Hindlimb muscle (tissue), 1 donor: Measurements from ENCODE around the gene EPHA2. TPM values are rescaled to one million over a fixed set of nuclear protein-coding genes. Genes with fewer than 3 reads are reported as not detected.

ENCODE experiments used
- DNase-seq: peaks from one replicate; pipeline ENCODE4 v3.0.0-alpha.2; 2013
- polyA plus RNA-seq: library from polyadenylated mRNA; unstranded; fragments of 120-200 nt; gene quantifications from one replicate; pipeline ENCODE4 v1.2.1, GENCODE V29; 2013; ENCODE audit not compliant: insufficient read length

EPHA2 gene
- polyA plus RNA-seq, 1 donor: 8.9 TPM

DNA sequence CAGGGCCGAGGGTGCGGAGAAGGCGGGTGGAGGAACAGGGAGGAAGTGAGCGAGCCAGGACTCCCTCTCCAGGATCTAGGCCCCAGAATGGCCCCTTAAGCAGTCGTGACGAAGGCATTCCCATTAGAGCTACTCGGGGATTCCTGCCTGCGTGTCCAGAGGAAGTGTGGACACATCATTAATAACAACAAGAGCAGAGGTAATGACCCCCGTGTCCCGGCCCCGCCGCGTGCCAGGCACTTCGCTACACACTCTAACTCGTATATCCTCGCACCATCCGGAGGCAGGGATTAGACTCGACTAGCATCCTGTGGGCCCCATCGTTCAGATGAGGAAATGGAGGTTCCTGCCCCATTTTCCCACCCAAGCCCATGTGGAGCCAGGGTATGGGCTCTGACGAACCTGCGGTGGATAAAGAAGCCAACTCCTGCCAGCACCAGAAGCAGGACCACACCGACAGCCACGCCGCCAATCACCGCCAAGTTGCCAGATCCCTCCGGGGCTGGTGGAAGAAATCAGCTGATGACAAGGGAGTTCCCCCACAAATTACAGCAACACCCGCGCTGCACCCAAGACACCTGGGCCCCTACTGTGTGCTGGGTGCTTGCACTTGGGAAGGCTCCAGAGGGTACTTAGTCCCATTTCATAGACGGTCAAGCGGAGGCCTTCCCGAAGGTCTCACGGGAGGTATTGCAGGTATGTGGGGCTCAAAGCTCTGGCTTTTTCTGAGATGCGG is 21.6 kb downstream of the EPHA2 start:
- no peak for DNase-seq

DNA sequence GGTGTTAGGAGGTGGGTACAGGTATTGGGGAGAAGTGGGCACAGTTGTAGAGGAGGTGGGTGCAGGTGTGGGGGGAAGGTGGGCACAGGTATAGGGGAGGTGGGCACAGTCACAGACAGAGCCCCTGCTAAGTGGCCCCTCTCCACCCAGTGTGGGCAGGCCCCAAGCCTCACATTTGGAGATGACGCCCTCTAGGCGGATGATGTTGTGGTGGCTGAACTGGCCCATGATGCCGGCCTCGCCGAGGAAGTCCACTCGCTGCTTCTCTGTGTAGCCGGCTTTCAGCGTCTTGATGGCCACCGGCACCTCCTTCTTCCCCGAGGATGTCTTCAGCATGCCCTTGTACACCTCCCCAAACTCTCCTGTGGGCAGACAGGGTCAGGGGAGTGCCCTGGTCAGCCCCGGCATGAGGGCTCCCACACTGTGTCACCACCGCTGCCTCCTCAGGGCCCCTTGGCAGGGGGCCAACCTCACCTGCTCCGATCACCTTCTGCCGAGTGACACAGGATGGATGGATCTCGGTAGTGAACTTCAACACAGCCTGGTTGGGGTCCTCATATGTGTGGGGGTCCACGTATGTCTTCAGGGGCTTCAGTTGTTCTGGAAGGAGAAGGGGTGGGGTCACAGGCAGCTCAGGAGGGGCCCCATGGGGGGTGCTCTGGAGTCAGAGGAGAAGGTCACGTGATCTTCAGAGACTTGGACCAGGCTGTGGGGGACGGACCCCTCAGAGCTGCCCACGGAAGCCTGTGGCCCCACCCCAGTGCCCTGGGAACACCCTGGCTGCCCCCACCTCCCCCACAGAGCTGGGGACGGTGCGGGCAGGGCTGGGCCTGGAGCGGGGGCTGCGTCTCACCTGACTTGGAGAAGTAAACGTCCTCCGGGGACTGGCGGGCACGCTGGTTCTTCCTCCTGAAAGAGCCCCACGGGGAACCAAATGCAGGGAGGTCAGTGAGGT is 22.6 kb downstream of the EPHA2 start:
- DNase-seq: no peak

DNA sequence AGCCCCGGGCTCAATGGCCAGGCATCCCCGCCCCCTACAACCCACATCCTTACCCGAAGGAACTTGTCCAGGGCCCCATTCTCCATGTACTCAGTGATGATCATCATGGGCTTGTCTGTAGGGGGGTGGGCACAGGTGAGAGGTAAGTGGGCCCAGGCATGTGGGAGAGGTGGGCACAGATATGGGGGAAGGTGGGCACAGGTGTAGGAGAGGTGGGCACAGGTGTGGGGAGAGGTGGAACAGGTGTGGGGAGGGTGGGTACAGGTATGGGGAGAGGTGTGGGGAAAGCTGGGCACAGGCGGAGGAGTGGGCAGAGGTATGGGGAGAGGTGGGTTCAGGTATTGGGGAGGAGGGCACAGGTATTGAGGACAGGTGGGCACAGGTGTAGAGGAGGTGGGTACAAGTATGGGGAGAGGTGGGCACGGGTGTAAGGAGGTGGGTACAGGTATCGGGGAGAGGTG is 23.5 kb downstream of the EPHA2 start:
- no peak for DNase-seq

DNA sequence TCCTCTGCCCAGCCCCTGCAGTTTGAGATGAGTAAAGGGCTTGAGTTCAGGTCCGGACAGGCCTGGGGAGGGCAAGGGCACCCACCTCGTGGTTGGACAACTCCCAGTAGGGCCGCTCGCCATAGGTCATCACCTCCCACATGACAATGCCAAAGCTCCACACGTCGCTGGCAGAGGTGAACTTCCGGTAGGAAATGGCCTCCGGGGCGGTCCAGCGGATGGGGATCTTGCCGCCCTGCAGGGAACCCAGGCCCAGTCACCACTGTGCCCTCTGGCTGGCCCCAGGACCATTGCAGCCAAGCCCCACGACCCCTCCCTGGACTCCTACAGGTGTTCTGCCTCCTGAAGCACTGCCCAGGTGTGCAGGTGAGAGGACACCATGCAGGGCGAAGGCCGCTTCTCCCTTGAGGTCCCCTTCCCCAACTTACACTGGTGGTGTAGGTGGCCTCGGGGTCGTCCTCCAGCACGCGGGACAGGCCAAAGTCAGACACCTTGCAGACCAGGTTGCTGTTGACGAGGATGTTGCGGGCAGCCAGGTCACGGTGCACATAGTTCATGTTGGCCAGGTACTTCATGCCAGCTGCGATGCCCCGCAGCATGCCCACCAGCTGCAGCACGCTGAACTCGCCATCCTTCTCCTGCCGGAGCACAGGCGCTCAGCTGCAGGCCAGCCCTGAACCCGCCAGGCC is 24.1 kb downstream of the EPHA2 start:
- DNase-seq: no peak

DNA sequence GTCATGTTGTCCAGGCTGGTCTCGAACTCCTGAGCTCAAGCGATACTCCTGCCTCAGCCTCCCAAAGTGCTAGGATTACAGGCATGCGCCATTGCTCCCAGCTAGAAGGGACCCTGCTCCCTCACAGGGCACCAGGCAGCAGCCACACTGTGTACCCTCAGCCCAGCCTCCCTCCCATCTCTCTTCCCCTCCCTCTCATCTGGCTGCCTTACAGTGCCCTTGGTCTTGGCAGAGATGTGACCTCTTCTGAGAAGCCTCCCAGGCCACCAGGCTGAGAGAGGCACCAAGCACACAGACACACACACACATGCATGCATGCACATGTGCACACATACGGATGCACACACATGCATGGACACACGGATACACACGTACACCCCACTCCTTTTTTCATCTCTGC is 25.0 kb downstream of the EPHA2 start:
- DNase-seq: no peak

DNA sequence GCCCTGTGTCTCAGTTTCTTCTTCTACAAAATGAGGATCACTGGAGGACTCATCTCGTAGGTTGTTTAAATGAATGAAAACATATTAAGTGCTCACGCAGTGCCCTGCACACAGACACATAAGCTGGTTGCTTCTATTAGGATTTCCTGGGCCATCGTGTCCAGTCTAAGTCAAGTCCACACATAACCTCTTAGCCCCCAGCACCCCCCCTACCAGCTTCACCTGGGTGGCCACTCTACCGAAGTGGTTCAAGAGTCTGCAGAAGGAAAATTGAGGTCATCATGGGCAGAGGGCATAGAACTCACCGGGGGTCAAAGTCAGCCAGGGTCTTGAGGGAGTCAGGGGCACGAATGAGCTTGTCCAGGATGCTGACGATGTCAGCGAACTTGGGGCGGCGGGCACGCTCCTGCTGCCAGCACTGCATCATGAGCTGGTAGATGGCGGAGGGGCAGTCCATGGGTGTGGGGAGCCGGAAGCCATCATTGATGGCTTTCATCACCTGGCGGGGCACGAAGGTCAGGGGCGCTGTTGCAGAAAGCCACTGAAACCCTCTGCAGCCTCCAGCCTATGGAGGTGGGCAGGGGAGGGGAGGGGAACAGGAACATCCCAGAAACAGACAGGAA is 25.8 kb downstream of the EPHA2 start:
- no peak for DNase-seq

DNA sequence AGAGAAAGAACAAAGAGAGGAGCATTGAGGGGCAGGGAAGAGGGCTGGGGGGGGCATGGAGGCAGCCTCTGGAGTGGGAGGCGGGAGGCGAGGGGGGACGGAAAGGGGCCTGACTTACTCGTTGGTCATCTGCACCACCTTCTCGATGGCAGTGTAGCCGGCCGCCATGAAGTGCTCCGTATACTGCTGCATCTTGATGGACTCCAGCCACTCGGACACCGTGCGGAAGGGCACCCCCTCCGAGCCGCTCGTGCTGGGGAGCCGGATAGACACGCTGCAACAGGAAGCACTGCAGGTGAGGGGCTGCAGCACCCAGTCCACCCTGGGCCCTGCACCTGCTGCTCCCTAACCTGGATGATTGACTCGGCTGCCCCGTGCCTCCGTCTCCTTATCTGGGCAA is 26.6 kb downstream of the EPHA2 start:
- no peak for DNase-seq

DNA sequence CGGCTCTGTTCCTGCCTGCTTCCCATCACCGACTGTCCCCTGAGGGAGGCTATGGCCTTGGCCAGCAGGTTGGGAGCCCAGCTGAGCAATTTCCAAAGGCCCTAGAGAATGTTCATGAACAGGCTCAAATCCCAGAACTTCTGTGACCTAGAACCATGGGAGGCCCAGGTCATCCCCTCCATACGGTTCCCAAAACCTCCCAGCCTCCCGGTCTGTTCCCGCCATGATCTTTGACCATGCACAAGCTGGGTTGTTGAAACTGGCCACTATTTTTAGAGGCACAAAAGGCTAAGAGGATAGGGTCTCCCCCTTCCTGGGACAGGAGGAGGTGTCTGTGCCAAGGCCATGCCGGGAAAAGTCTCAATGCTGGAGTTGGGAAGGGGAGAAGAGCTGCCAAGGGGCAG is 27.5 kb downstream of the EPHA2 start:
- no peak for DNase-seq

DNA sequence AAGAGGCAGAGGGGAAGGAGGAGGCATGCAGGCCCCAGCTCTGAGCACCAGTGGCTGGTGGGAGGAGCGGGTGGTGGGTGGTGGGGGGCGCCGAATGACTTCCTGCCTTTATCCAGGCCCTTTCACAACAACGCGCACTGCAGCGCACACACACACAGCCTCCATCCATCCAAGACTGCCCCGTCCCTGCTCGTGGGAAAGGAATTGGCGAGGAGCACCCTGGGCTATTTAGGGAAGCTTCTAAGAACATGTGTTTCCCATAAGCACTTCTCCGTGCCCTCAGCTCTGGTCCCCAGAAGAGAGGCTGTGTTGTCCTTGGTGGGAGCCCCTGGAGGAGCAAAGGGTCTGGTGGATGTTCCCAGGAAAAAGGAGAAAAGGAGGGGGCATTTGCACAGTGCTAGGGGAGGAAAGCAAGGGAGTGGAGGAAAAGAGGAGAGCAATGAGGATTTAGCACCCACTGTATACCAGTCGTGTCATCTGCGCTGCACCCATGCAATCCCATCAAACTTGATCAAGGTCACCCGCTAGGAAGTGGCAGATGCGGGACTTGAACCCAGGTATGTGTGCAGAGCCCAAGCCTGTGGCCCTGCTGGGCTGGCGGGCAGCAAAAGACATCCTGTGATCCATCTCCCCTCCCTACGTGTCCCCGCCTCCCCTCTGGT is 28.1 kb downstream of the EPHA2 start:
- DNase-seq: no peak

DNA sequence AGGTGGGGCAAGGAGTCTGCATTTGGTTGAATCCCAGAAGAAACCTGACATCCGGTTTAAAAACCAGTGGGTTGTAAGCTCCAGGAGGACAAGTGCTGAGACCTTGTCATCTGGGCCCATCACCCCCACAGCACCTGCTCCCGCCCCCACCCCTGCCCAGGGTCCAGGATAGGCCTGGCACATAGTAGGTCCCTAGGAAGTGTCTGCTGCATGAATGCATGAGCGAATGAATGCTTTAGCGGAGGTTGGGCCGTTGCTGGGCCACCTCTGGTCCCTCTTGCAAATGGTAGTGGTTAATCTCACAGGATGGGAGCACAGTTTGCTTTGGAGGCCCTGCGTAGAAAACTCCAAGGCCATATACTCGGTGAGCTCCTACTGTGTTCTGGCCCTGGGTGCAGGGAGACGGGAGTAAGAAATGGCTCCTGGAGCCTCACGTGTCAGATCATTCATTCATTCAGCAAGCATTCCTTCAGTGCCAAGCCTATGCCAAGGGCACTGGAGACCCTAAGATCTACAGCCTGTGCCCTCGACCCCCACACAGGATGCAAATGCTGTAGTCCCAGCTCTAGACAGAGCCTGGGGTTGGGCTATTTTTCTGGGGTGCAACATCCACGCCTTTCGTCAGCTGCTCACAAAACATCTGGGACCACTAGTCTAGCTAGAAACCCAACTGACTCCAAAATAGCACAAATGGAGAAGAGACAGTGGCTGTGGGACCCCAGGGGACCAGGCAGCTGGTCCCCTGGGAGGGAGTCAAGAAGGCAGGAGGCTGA is 28.9 kb downstream of the EPHA2 start:
- DNase-seq: no peak

DNA sequence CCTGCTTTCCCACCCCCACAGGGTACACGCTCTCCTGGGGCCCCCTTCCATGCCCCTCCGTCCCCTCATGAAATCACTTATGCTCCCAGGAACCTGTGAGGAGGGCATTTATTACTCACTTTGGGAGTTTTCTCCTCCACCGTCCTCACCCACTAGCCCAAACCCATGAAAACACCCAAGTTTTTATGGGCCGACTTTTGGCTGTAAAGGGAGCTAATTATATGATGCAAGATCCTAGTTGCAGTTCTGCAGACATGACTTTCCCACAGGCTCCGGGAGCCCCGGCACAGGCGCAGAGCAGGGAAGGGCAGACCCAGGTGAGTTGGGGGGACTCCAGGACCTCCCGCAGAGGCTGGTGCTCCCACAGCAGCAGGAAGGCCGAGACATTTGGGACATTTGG is 29.7 kb downstream of the EPHA2 start:
- no peak for DNase-seq

DNA sequence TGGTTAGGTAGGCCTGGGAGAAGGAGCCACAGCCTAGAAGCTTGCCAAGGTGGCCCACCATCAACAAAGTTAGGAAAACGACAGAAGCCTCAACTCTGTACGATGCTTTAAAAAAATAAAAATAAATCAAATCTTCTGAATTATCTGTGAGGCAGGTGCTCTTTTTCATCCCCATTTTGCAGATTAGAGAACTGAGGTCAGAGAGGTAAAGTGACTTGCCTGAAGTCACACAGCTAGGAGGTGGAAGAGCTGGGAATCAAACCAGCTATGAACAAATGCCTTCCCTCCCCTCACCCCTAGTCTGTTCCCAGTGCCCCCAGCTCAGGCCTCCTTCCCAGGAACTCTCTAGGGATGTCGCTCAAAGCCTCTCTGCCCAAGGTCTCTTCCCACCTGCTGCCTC is 30.4 kb downstream of the EPHA2 start:
- DNase-seq: no peak

DNA sequence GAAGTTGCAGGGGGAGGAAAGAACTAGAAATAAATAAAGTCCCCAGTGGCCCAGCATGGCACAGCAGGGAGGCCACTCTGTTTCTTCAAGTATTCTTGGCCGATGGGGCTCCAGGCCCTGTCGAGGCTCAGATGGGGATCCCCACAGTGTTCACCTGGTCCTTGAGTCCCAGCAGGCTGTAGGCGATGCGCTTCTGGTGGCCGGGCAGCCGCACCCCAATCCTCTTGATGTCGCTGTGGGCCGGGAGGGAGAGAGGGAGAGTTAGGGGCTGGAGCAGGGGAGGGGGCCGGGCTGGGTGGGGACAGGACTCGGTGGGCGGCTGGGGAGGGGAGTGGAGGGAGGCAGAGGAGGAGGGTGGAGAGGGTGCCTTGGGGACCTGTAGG is 30.8 kb downstream of the EPHA2 start:
- no peak for DNase-seq

DNA sequence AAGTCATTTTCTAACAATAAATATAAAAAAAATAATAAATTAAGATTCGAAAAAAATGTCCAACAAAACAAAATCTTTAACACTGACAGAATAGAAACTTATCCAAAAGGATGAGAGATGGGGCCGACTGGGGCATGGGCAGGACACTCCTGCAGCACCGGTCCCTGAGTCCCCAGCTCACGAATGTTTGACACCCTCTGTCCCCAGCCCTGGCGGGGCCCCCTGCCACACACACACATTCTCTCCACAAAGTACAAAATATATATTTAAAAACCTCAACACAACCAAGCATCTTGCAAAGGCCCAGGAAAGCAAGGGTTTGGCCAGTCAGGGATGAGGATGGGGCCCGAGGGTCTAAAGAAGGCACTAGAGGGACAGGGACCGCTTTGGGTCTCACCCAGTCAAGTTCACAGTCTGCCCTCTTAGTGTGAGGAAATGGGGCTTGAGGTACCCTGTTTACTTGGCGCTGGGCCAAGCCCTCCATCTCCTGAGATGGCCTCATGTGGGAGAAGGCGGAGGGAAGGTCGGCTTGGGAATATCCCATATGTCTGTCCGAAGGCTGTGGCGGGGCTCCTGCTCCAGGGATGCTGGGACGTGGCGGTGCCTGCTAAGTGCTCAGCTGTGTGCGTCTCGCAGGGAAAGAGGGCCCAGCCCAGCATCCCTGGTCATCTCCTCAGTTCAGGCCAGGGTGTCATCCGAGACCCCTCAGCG is 31.3 kb downstream of the EPHA2 start:
- DNase-seq: no peak

DNA sequence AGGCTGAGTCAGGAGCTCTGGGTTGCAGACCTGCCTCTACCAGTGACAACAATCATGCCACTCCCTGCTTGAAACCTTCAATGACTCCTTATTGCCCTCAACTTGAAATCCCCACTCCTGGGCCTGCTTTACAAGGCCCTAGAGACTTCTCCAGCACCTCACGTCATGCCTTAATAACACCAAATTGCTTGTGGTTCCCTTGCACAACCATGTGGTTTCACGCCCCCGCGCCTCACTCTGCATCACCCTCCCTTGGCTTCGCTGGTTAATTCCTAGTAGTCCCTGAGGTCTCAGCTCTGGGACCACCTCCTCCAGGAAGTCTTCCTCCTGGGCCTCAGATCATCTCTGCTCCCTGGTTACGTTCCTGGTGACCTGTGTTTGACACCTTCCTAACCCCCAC is 33.0 kb downstream of the EPHA2 start:
- DNase-seq: no peak

DNA sequence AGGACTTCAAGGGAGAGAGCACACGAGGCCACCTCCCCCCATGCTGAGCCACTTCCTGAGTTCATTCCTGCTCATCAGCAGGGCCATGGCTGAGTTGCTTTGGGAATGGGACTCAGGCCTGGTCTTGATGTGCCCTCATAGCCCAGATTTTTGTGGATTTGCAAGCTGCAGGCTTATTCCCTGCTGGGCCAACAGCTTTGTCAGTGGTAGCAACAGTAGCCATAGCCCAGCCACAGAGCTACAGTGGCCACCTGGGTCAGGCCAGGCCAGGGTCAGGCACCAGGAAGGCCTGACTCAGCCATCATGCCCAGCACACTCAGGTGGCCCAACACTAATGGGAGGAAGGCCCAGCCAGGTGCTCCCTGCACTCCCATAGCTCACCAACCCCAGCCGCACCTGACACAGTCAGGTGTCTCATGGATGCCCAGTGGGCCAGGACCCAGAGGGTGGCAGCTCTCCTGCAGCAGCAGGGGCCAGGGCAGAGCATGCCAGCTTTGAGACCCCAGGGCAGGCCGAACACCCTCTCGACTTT is 33.5 kb downstream of the EPHA2 start:
- no peak for DNase-seq

DNA sequence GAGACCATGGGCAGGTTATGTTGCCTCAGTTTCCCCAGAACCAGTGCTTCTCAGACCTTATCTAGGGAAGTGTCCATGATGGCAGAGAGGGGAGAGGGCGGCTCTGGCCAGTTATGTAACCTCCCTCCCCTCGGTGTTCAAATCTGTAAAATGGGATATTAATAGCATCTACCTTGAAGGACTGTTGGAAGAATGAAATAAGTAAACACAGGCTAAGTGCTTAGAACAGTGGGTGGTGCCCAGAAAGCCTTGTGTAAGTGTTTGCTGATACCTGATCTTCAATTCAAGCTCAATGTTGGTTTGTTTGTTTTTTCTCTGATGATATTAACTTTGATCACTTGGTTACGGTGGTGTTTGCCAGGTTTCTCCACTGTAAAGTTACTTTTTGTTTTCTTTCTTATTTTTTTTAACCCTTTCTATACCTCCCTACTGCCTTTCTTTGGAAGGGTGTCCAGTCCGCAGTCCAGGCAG is 34.9 kb downstream of the EPHA2 start:
- DNase-seq: no peak

DNA sequence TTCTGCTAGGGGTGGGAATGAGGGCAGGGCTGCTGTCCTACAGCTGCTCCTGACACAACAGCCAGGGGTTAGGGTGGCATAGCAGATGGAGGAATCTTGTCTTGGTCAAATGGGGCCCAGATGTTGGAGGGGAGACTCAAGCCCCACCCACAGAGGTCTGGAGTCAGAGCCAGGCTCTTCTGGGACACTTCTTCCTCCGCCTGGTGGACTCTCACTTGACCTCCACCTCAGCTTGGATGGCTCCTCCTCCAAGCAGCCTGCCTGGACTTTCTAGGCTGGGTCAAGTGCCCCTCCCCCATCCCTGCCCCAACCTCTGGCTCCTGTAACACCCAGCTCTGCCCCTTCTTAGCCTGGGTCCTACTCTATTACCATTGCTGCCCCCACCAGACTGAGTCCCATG is 35.5 kb downstream of the EPHA2 start:
- DNase-seq: no peak

DNA sequence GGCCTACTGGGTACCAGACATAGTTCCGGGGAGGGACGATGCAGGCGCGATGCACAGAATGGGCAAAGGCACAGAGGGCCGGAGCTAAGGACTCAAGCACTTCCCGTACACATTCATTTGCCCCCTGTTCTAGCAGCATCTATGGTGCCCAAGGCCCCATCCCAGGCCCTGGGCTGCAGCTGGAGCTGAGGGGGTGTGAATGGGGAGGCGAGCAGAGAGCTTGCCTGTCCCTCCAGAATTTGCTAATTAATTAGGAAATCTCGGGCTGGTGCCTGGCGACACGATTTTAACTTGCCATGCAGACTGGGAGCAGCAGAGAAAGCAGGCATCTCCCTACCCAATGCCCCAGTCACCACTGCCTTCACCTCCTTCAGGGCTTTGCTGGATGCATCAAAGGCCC is 35.9 kb downstream of the EPHA2 start:
- DNase-seq: no peak

DNA sequence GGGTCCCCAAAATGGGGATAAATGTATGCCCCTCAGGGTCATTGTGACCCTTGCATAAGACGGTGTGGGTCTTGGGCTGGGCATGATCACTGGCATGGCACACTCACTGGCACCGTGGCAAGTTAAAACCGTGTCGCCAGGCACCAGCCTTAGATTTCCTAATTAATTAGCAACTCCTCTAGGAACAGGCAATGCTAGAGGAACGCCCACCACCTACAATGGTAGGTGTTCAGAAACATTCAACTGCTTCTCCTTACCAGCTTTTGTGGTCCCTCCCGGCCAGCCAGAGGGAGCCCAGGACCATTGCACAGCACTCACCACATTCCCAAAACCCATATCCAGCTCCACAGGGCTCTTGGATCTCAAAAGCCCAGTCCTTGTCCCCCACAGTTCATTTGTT is 36.4 kb downstream of the EPHA2 start:
- no peak for DNase-seq
